Prostate gland (tissue), 2 donors: ENCODE data around the gene ATP23. TPM values are rescaled to one million over a fixed set of nuclear protein-coding genes. Genes with fewer than 3 reads are reported as not detected.

Experiments
- DNase-seq: peaks from one replicate; pipeline ENCODE4 v3.0.0-alpha.2; 2019; ENCODE audit warnings: low spot score
- H3K27ac ChIP-seq, 2 donors: fragments of 200-600 bp; sonication (generic); 2 replicates each; pipeline ENCODE4 v1.5.1; 2017 to 2019
- H3K27me3 ChIP-seq: fragments of 200-600 bp; sonication (generic); replicated peaks from 2 replicates; pipeline ENCODE4 v1.5.1; 2019; ENCODE audit not compliant: insufficient read depth
- H3K36me3 ChIP-seq, 2 donors: fragments of 200-600 bp; sonication (generic); 1 replicate in 1 of 2; 2 replicates in 1 of 2; pipeline versions ENCODE4 v1.5.1 to v1.8.1; 2017 to 2019
- H3K4me1 ChIP-seq: fragments of 200-600 bp; sonication (generic); replicated peaks from 2 replicates; pipeline ENCODE4 v1.5.1; 2019
- H3K4me3 ChIP-seq, 2 donors: fragments of 200-600 bp; sonication (generic); 2 replicates each; pipeline ENCODE4 v1.5.1; 2017 to 2019
- H3K9me3 ChIP-seq: fragments of 200-600 bp; sonication (generic); 2 replicates; pipeline ENCODE4 v1.5.1; 2017
- POLR2A ChIP-seq: fragments of 450-650 bp; IDR thresholded peaks from one replicate; pipeline ENCODE4 v1.6.1; 2016; ENCODE audit warnings: antibody characterized with exemption, mild to moderate bottlenecking
- POLR2AphosphoS5 ChIP-seq: sonication (generic); formaldehyde crosslinking; IDR thresholded peaks from one replicate; pipeline ENCODE4 v1.6.1; 2017; ENCODE audit warnings: antibody characterized with exemption
- WGBS: methylation state at CpG from one replicate; pipeline ENCODE4 v1.1.5; 2018; 5-methylcytosine and 5-hydroxymethylcytosine counted together
- intact Hi-C: fragments of 100-400 bp; cut with DNase I; formaldehyde crosslinking; loops from one replicate; pipeline ENCODE4 v1.14.2; 2022
- total RNA-seq, 2 donors: library from RNA; depleted of rRNA; stranded (reverse); fragments of >200 nt; gene quantifications; one replicate each; pipeline ENCODE4 v1.1.0, GENCODE V29; 2016
- TF ChIP-seq, protein P1 (sequence below), 4 experiments: fragments of 200-600 bp in 2 of 4; fragments of 450-650 bp in 2 of 4; sonication (generic) in 2 of 4; IDR thresholded peaks; 1 replicate in 3 of 4; 2 replicates in 1 of 4; pipeline ENCODE4 v1.5.1; 2016 to 2019; ENCODE audit warnings: antibody characterized with exemption in 4 of 4, mild to moderate bottlenecking in 2 of 4, moderate library complexity in 2 of 4

Gene ATP23
- total RNA-seq, 2 donors from 2014 or later: 8.0 to 15.0 TPM

DNA sequence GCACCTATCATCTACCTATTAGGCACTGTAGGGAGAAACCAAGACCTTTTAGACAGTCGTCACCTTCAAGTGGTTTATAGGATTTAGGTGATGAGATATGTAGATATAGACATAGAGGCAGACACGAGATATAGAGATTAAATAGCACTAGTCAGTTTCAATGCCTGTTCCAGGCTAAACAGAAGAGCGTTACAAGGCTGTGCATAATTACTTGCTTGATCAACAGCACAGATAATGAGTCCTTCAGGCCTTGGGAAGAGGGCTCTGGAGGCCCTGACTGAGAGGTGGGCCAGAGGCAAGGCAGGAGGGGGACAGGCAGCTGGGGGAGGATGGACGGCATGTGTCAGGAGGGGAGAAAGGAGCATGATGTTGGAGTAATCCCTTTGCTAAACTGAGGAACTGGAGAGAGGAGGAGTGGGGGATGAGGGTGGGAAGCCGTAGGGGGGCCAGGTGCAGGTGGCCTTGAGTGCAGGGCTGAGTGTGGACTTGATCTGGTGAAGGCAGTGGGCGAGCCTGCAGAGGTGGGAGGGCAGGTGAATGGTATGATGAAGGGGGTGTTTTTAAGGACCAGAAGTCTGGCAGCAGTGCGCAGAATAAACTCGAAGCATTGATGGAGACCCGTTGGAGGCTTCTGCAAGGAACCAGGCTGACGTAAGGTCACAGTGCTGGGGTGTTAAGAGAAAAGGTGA lies 43.9 kb upstream of the ATP23 start:
- intact Hi-C loops: loop anchor here (2.0 to 5.0 kb wide), 2 partner anchors 65 to 115 kb away; partner anchors contain the start of gene TSFM
- peak overlapping the region in 1 of 2 donors; percentile 49 for H3K4me3 ChIP-seq

GRCh38 chr12:57898308-57898970 lies 42.9 kb upstream of the ATP23 start:
- Histone ChIP-seq H3K36me3 (no peaks in the 10 kb centered on the region), H3K27me3 (no peaks in the 10 kb centered on the region), H3K4me1 (peaks cover 25% of the 10 kb centered on the region), H3K4me3 (no peak overlapping the region), H3K27ac (peak overlapping the region; percentile 44 to 89), H3K9me3 (no peaks in the 10 kb centered on the region)
- intact Hi-C loops: loop anchor here (5.0 kb wide), 1 partner anchor 116 kb away; the partner anchor contains the start of gene TSFM
- 27% methylated on average over 5 of the region's 5 CpGs for WGBS
- DNase-seq: no peak
- TF ChIP-seq, protein P1, sequence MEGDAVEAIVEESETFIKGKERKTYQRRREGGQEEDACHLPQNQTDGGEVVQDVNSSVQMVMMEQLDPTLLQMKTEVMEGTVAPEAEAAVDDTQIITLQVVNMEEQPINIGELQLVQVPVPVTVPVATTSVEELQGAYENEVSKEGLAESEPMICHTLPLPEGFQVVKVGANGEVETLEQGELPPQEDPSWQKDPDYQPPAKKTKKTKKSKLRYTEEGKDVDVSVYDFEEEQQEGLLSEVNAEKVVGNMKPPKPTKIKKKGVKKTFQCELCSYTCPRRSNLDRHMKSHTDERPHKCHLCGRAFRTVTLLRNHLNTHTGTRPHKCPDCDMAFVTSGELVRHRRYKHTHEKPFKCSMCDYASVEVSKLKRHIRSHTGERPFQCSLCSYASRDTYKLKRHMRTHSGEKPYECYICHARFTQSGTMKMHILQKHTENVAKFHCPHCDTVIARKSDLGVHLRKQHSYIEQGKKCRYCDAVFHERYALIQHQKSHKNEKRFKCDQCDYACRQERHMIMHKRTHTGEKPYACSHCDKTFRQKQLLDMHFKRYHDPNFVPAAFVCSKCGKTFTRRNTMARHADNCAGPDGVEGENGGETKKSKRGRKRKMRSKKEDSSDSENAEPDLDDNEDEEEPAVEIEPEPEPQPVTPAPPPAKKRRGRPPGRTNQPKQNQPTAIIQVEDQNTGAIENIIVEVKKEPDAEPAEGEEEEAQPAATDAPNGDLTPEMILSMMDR (IDR thresholded peaks at IDR 0.05): no peak
- TF ChIP-seq POLR2AphosphoS5: no peak
- TF ChIP-seq POLR2A: no peak

More for the DNA sequence above, 43.9 kb upstream of the ATP23 start:
- Histone ChIP-seq H3K4me1 (peaks cover 25% of the 10 kb centered on the region), H3K27me3 (no peaks in the 10 kb centered on the region), H3K36me3 (no peaks in the 10 kb centered on the region), H3K9me3 (no peaks in the 10 kb centered on the region), H3K27ac (peak overlapping the region; percentile 89 to 90)
- DNase-seq: no peak
- WGBS: 56% methylated on average over 10 of the region's 10 CpGs
- no peak for TF ChIP-seq POLR2A
- TF ChIP-seq POLR2AphosphoS5: no peak
- TF ChIP-seq, protein P1 (IDR thresholded peaks at IDR 0.05): peak in 1 of 4 experiments; percentile 0

- DNase-seq: peak; percentile 51
- H3K27me3 ChIP-seq: no peaks in the 10 kb centered on the region
- 28% methylated on average over 10 of the region's 10 CpGs for WGBS
- peak overlapping the region; percentile 38 to 89 for H3K27ac ChIP-seq
- no peaks in the 10 kb centered on the region for H3K36me3 ChIP-seq
- intact Hi-C loops: loop anchor here (5.0 kb wide), 1 partner anchor 117 kb away; the partner anchor contains the start of gene TSFM
- H3K4me3 ChIP-seq: no peak overlapping the region
- no peaks in the 10 kb centered on the region for H3K9me3 ChIP-seq
- H3K4me1 ChIP-seq: peaks cover 25% of the 10 kb centered on the region
- TF ChIP-seq, protein P1 (IDR thresholded peaks at IDR 0.05): no peak
- no peak for TF ChIP-seq POLR2AphosphoS5
- no peak for TF ChIP-seq POLR2A
These were observed 42.2 kb upstream of the ATP23 start for GRCh38 chr12:57899010-57899662.

- Histone ChIP-seq H3K4me3 (no peak overlapping the region), H3K36me3 (no peaks in the 10 kb centered on the region), H3K4me1 (peaks cover 7% of the 10 kb centered on the region), H3K9me3 (no peaks in the 10 kb centered on the region), H3K27ac (no peak overlapping the region), H3K27me3 (no peaks in the 10 kb centered on the region)
- intact Hi-C loops: no loop called here
- no peak for TF ChIP-seq POLR2A
- TF ChIP-seq POLR2AphosphoS5: no peak
- TF ChIP-seq, protein P1 (IDR thresholded peaks at IDR 0.05): no peak
- no peak for DNase-seq
- 62% methylated on average over 3 of the region's 3 CpGs for WGBS
These were observed 38.8 kb upstream of the ATP23 start for GRCh38 chr12:57902478-57902969.
